ENCODE data around the gene CYP26A1.

The CYP26A1 gene

GRCh38 chr10:93072713-93073538 lies 767 bp upstream of the CYP26A1 start:
- DNase-seq (ENCODE audit: low read depth in 2 of 2): no peak
- no peak for TF ChIP-seq CTCF (IDR thresholded peaks at IDR 0.05; ENCODE audit: low read depth, low read length)
- no peak overlapping the region for H3K4me3 ChIP-seq (replicated peaks in 1 of 2; ENCODE audit: low read depth in 2 of 2, low read length in 2 of 2)

- H3K4me3 ChIP-seq (replicated peaks in 1 of 2; ENCODE audit: low read depth in 2 of 2, low read length in 2 of 2): no peak overlapping the region
- DNase-seq (ENCODE audit: low read depth in 2 of 2): no peak
- no peak for TF ChIP-seq CTCF (IDR thresholded peaks at IDR 0.05; ENCODE audit: low read depth, low read length)
Observed at GRCh38 chr10:93074147-93074596, 479 bp downstream of the CYP26A1 start.

- no peak for TF ChIP-seq CTCF (IDR thresholded peaks at IDR 0.05; ENCODE audit: low read depth, low read length)
- DNase-seq (ENCODE audit: low read depth in 2 of 2): no peak
Observed at GRCh38 chr10:93074597-93075368, 1.1 kb downstream of the CYP26A1 start.

GRCh38 chr10:93075369-93076221 lies 1.9 kb downstream of the CYP26A1 start:
- no peak for DNase-seq (ENCODE audit: low read depth in 2 of 2)
- no peak for TF ChIP-seq CTCF (IDR thresholded peaks at IDR 0.05; ENCODE audit: low read depth, low read length)
- H3K4me3 ChIP-seq (replicated peaks in 1 of 2; ENCODE audit: low read depth in 2 of 2, low read length in 2 of 2): no peak overlapping the region

More at GRCh38 chr10:93074597-93075368, 1.1 kb downstream of the CYP26A1 start:
- H3K4me3 ChIP-seq (replicated peaks in 1 of 2; ENCODE audit: low read depth in 2 of 2, low read length in 2 of 2): no peak overlapping the region

GRCh38 chr10:93076871-93077270 lies 3.2 kb downstream of the CYP26A1 start:
- TF ChIP-seq CTCF (IDR thresholded peaks at IDR 0.05; ENCODE audit: low read depth, low read length): no peak
- no peak for DNase-seq (ENCODE audit: low read depth in 2 of 2)
- no peak overlapping the region for H3K4me3 ChIP-seq (replicated peaks in 1 of 2; ENCODE audit: low read depth in 2 of 2, low read length in 2 of 2)

- no peak overlapping the region for H3K4me3 ChIP-seq (replicated peaks in 1 of 2; ENCODE audit: low read depth in 2 of 2, low read length in 2 of 2)
- TF ChIP-seq CTCF (IDR thresholded peaks at IDR 0.05; ENCODE audit: low read depth, low read length): no peak
- DNase-seq (ENCODE audit: low read depth in 2 of 2): no peak
Observed at GRCh38 chr10:93077860-93078337, 4.2 kb downstream of the CYP26A1 start.

All from cardiac fibroblast (primary cell).